MM.1S (cell line): Measurements from ENCODE around the gene TAPBP.

ENCODE experiments used
- EZH2 ChIP-seq: fragments of 300-600 bp; sonication (generic); optimal IDR thresholded peaks from 2 replicates; pipeline ENCODE3; 2017; ENCODE audit warnings: low read depth, mild to moderate bottlenecking, antibody characterized with exemption, low read length, mixed read lengths
- TF ChIP-seq, protein P1 (sequence below): fragments of 300-600 bp; sonication (generic); IDR thresholded peaks from 2 replicates; pipeline ENCODE4 v1.5.1; 2016; ENCODE audit warnings: antibody characterized with exemption, low read length, mixed read lengths

DNA sequence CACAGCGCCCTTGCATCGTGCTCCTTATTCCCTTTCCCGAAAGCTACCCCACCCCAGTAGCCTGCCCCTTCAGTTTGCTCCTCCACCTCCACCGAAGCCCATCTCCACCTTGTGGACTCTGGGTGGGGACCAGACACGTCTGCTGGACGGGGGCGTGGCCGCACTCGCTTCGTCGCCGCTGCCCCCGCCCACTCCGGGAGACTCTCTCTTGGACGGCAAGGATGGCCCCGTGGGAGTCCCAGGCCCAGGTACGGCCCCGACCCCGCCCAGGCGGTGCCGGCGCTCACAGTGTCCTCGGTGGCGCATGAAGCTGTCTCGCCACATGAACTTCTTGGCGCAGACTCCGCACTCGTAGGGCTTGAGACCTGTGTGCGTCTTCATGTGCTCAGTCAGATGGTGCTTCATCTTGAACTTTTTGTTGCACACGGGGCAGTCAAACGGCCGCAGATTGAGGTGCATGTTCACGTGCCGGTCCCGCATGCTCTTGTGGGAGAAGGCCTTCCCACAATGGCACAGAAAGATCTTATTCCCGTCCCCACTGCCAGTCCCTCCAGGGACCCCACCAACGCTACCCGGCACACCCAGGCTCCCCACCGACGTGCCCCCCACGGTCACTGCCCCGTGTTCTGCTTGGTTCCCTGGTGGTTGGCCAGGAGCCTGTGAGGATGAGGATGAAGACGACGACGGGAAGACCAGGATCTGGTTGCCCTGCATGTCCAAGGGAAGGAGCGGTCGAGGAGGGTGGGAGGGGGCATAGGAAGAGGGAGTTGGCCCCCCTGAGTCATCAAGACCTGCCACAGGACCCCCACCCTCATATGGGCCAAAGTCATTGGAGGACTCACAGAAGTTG, 1.3 kb upstream of the TAPBP start:
- TF ChIP-seq, protein P1, sequence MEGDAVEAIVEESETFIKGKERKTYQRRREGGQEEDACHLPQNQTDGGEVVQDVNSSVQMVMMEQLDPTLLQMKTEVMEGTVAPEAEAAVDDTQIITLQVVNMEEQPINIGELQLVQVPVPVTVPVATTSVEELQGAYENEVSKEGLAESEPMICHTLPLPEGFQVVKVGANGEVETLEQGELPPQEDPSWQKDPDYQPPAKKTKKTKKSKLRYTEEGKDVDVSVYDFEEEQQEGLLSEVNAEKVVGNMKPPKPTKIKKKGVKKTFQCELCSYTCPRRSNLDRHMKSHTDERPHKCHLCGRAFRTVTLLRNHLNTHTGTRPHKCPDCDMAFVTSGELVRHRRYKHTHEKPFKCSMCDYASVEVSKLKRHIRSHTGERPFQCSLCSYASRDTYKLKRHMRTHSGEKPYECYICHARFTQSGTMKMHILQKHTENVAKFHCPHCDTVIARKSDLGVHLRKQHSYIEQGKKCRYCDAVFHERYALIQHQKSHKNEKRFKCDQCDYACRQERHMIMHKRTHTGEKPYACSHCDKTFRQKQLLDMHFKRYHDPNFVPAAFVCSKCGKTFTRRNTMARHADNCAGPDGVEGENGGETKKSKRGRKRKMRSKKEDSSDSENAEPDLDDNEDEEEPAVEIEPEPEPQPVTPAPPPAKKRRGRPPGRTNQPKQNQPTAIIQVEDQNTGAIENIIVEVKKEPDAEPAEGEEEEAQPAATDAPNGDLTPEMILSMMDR, result no peak
- TF ChIP-seq EZH2, result no peak
